Endothelial cell of umbilical vein (primary cell): Measurements from ENCODE around the gene OMD. TPM values are rescaled to one million over a fixed set of nuclear protein-coding genes. Genes with fewer than 3 reads are reported as not detected.

Experiments
- BruUV-seq: library from RNA; stranded (reverse); fragments of 400-500 nt; replicated peaks from 2 replicates; lab custom pipeline; 2021; lab: Mats Ljungman, UMichigan
- CTCF ChIA-PET: fragments of 300-600, 350-600 bp; sonication (Branson Sonifier 250); formaldehyde crosslinking; loops from one replicate; lab custom pipeline; 2021; ENCODE audit warnings: antibody characterized with exemption, inconsistent platforms; lab: Charles Lee
- POLR2A ChIA-PET: fragments of 300-600, 350-600 bp; sonication (Branson Sonifier 250); formaldehyde crosslinking; loops from one replicate; lab custom pipeline; 2021; ENCODE audit warnings: antibody characterized with exemption, inconsistent platforms; lab: Charles Lee
- DNase-seq: peaks from one replicate; pipeline ENCODE4 v3.0.0-alpha.2; 2011; ENCODE audit warnings: low read depth, low spot score
- FAIRE-seq: peaks from 2 replicates; lab custom pipeline; 2011; peaks lifted over from hg19 to GRCh38; lab: Jason Lieb, UNC
- H2AFZ ChIP-seq: 2 replicates; pipeline ENCODE4 v1.6.0; 2012; ENCODE audit warnings: low read depth, low read length, control low read depth, inconsistent platforms
- H3K27ac ChIP-seq: 2 replicates; pipeline ENCODE4 v1.5.1; 2011; ENCODE audit warnings: low read depth, mild to moderate bottlenecking, control low read depth, low read length, moderate library complexity; ENCODE audit not compliant: insufficient read depth
- H3K27me3 ChIP-seq, 2 experiments: 2 replicates each; pipeline versions ENCODE4 v1.6.0 to v1.6.1; 2011; ENCODE audit warnings: low read length in 2 of 2, mixed read lengths in 1 of 2; ENCODE audit not compliant: control insufficient read depth in 2 of 2, insufficient read depth in 2 of 2
- H3K36me3 ChIP-seq, 2 experiments: 2 replicates in 1 of 2; 3 replicates in 1 of 2; pipeline ENCODE4 v1.5.1; 2011; ENCODE audit warnings: low read length in 2 of 2, mild to moderate bottlenecking in 1 of 2, moderate library complexity in 1 of 2; ENCODE audit not compliant: control insufficient read depth in 2 of 2, insufficient read depth in 2 of 2; ENCODE audit errors: extremely low read depth in 1 of 2
- H3K4me1 ChIP-seq: 3 replicates; pipeline ENCODE4 v1.5.1; 2011; ENCODE audit warnings: mild to moderate bottlenecking, low read length; ENCODE audit not compliant: control insufficient read depth, insufficient read depth; ENCODE audit errors: extremely low read depth
- H3K4me2 ChIP-seq: 2 replicates; pipeline ENCODE4 v1.6.1; 2011; ENCODE audit warnings: low read length, control low read depth, mixed read lengths; ENCODE audit not compliant: insufficient read depth
- H3K4me3 ChIP-seq, 3 experiments: fragments of 200-600 bp in 1 of 3; sonication (generic), shearing (Covaris generic) in 1 of 3; replicated peaks in 1 of 3; 2 replicates each; pipeline ENCODE4 v1.5.1; 2011 to 2016; ENCODE audit warnings: control low read depth in 3 of 3, low read length in 3 of 3, mild to moderate bottlenecking in 2 of 3, inconsistent platforms in 1 of 3, low read depth in 1 of 3, moderate library complexity in 1 of 3; ENCODE audit not compliant: insufficient read depth in 1 of 3
- H3K79me2 ChIP-seq: 2 replicates; pipeline ENCODE4 v1.6.0; 2012; ENCODE audit warnings: low read length, inconsistent platforms; ENCODE audit not compliant: control insufficient read depth, insufficient read depth
- H3K9ac ChIP-seq: replicated peaks from 2 replicates; pipeline ENCODE3; 2011; ENCODE audit warnings: low read length, control low read depth; ENCODE audit not compliant: insufficient read depth; ENCODE audit errors: extremely low read depth
- H3K9me1 ChIP-seq: replicated peaks from 3 replicates; pipeline ENCODE4 v1.6.0; 2011; ENCODE audit warnings: mild to moderate bottlenecking, low read length; ENCODE audit not compliant: control insufficient read depth, insufficient read depth; ENCODE audit errors: extremely low read depth
- H3K9me3 ChIP-seq: replicated peaks from 2 replicates; pipeline ENCODE4 v1.5.1; 2012; ENCODE audit warnings: low read length, inconsistent platforms; ENCODE audit not compliant: control insufficient read depth, insufficient read depth
- H4K20me1 ChIP-seq: replicated peaks from 2 replicates; pipeline ENCODE3; 2011; ENCODE audit warnings: mild to moderate bottlenecking, low read length; ENCODE audit not compliant: control insufficient read depth, insufficient read depth; ENCODE audit errors: extremely low read depth
- EZH2 ChIP-seq: IDR thresholded peaks from 2 replicates; pipeline ENCODE4 v1.6.1; 2012; ENCODE audit warnings: borderline replicate concordance, low read depth, mild to moderate bottlenecking, moderate library complexity, low read length, inconsistent platforms; ENCODE audit not compliant: severe bottlenecking
- FOS ChIP-seq: IDR thresholded peaks from 2 replicates; pipeline ENCODE4 v1.6.1; 2011; ENCODE audit warnings: mild to moderate bottlenecking, low read length, moderate library complexity, borderline replicate concordance; ENCODE audit not compliant: insufficient read depth
- GATA2 ChIP-seq: IDR thresholded peaks from 2 replicates; pipeline ENCODE4 v1.7.0; 2011; ENCODE audit warnings: low read depth, mild to moderate bottlenecking, moderate library complexity, mixed read lengths, low read length; ENCODE audit not compliant: insufficient read length, insufficient read depth
- JUN ChIP-seq: IDR thresholded peaks from 2 replicates; pipeline ENCODE4 v1.6.1; 2011; ENCODE audit warnings: borderline replicate concordance, low read depth; ENCODE audit not compliant: insufficient read length, insufficient read depth
- MYC ChIP-seq: IDR thresholded peaks from one replicate; pipeline ENCODE4 v1.6.1; 2011; ENCODE audit warnings: mild to moderate bottlenecking, low read depth, low read length
- POLR2A ChIP-seq: IDR thresholded peaks from 2 replicates; pipeline ENCODE4 v1.6.1; 2012; ENCODE audit warnings: low read depth, mild to moderate bottlenecking, control low read depth, low read length
- POLR2AphosphoS5 ChIP-seq: IDR thresholded peaks from 2 replicates; pipeline ENCODE4 v1.6.1; 2012; ENCODE audit warnings: low read depth, mild to moderate bottlenecking, control low read depth, low read length, moderate library complexity; ENCODE audit not compliant: insufficient read depth
- dilution Hi-C: fragments of 300-500 bp; cut with MboI; formaldehyde crosslinking; loops from one replicate; pipeline ENCODE4 v1.15.0; 2019; ENCODE audit warnings: low sequenced_read_pairs; ENCODE audit not compliant: extremely low pct_ligation_motif_present
- intact Hi-C: fragments of 100-400 bp; cut with micrococcal nuclease; formaldehyde crosslinking; loops from one replicate; pipeline ENCODE4 v1.10.0; 2022
- polyA plus RNA-seq, 4 experiments: library from polyadenylated mRNA; depleted of rRNA in 3 of 4; stranded (reverse) in 3 of 4; unstranded in 1 of 4; fragments of >200 nt; gene quantifications; 2 replicates each; pipeline versions ENCODE4 v1.2.1 to v1.2.3, GENCODE V29; 2011 to 2012; ENCODE audit warnings: missing spikeins in 1 of 4
- total RNA-seq: library from RNA; stranded (reverse); gene quantifications from 2 replicates; pipeline ENCODE4 v1.2.3, GENCODE V29; 2021
- TF ChIP-seq, protein P1 (sequence below), 2 donors: IDR thresholded peaks; 1 replicate in 1 of 2; 2 replicates in 1 of 2; pipeline ENCODE4 v1.5.1; 2011; ENCODE audit warnings: low read length in 2 of 2, mild to moderate bottlenecking in 2 of 2, moderate library complexity in 2 of 2, control low read depth in 1 of 2, inconsistent platforms in 1 of 2, low read depth in 1 of 2; ENCODE audit not compliant: insufficient read depth in 1 of 2; ENCODE audit errors: extremely low read depth in 1 of 2
- TF ChIP-seq, protein P2 (sequence below): IDR thresholded peaks from 2 replicates; pipeline ENCODE4 v1.6.1; 2011; ENCODE audit not compliant: insufficient read depth, insufficient read length

The OMD gene
- total and polyA plus RNA-seq, 2 donors (not counting 3 experiments of a cell fraction or from before 2014, with no cell fraction given), result not detected

DNA sequence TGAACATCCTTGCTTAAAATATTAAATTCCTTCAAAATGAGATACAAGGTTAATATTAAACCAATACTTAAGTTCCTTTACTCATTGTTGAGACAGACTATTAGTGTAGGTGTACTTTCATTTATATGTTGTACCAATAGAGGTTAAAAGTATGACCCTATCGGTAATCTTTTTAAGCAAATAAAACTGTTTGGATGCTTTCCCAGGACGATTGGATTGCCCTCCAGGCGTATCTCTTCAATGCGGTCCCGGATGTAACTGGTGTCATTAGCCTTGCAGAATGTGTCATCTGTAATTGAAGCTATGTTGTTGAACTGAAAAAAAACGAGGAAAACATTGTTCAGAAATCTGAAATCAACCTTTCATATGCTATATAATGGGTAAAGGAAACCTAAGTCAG is 38.8 kb downstream of the OMD start:
- intact Hi-C loops (no loop called here), dilution Hi-C loops (no loop called here)
- H3K27me3 ChIP-seq, result no peaks in the 10 kb centered on the region
- H4K20me1 ChIP-seq, result no peaks in the 10 kb centered on the region
- no peak overlapping the region for H3K9ac ChIP-seq
- H3K36me3 ChIP-seq, result no peaks in the 10 kb centered on the region
- H3K4me3 ChIP-seq, result no peak overlapping the region
- H3K4me2 ChIP-seq, result no peak overlapping the region
- no peaks in the 10 kb centered on the region for H3K9me3 ChIP-seq
- no peak overlapping the region for H3K27ac ChIP-seq
- H2AFZ ChIP-seq, result no peak overlapping the region
- peaks cover 6% of the 10 kb centered on the region for H3K4me1 ChIP-seq
- FAIRE-seq (no peak), DNase-seq (no peak)
- no peaks in the 10 kb centered on the region for H3K79me2 ChIP-seq
- TF ChIP-seq POLR2AphosphoS5, result no peak
- TF ChIP-seq EZH2, result no peak
- no peak for TF ChIP-seq JUN
- no peaks in the 10 kb centered on the region for H3K9me1 ChIP-seq
- ChIA-PET CTCF (no interaction called here), POLR2A (no interaction called here)
- no TSS peak for BruUV-seq

DNA sequence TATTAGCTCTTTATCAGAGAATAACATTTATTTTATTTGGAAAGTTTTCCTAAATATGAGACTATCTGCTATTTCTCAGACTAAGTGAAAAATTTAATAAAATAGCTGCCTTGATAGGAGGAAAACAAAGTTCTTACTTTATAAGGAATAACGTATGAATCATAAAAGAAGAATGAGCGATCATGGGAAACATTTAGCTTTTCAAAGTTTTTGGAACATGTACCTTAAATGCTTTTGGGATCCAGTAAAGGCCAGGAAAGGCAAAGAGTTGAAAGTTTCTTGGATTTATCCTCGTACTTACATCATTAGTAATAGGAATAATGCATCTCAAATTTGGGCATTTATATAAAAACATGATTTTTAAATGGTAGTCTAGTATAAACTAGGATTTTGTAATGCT is 39.3 kb downstream of the OMD start:
- Histone ChIP-seq H3K9me1 (no peaks in the 10 kb centered on the region), H3K79me2 (no peaks in the 10 kb centered on the region), H3K9ac (peak overlapping the region; percentile 6), H4K20me1 (no peaks in the 10 kb centered on the region), H3K4me1 (peaks cover 6% of the 10 kb centered on the region), H3K4me2 (peak overlapping the region; percentile 4), H3K36me3 (no peaks in the 10 kb centered on the region), H3K9me3 (no peaks in the 10 kb centered on the region), H2AFZ (no peak overlapping the region), H3K4me3 (no peak overlapping the region), H3K27ac (no peak overlapping the region), H3K27me3 (no peaks in the 10 kb centered on the region)
- dilution Hi-C loops, result no loop called here
- intact Hi-C loops, result no loop called here
- no TSS peak for BruUV-seq
- FAIRE-seq (no peak), DNase-seq (peak; percentile 24)
- TF ChIP-seq GATA2 (no peak), POLR2A (no peak), FOS (no peak), EZH2 (no peak), JUN (no peak), POLR2AphosphoS5 (no peak), MYC (no peak)
- TF ChIP-seq, protein P1, sequence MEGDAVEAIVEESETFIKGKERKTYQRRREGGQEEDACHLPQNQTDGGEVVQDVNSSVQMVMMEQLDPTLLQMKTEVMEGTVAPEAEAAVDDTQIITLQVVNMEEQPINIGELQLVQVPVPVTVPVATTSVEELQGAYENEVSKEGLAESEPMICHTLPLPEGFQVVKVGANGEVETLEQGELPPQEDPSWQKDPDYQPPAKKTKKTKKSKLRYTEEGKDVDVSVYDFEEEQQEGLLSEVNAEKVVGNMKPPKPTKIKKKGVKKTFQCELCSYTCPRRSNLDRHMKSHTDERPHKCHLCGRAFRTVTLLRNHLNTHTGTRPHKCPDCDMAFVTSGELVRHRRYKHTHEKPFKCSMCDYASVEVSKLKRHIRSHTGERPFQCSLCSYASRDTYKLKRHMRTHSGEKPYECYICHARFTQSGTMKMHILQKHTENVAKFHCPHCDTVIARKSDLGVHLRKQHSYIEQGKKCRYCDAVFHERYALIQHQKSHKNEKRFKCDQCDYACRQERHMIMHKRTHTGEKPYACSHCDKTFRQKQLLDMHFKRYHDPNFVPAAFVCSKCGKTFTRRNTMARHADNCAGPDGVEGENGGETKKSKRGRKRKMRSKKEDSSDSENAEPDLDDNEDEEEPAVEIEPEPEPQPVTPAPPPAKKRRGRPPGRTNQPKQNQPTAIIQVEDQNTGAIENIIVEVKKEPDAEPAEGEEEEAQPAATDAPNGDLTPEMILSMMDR (IDR thresholded peaks at IDR 0.05; ENCODE audit: extremely low read depth in 1 of 2, insufficient read depth in 1 of 2, low read depth in 1 of 2, low read length in 2 of 2), result no peak
- TF ChIP-seq, protein P2, sequence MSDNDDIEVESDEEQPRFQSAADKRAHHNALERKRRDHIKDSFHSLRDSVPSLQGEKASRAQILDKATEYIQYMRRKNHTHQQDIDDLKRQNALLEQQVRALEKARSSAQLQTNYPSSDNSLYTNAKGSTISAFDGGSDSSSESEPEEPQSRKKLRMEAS, result no peak
- POLR2A ChIA-PET, result no interaction called here
- CTCF ChIA-PET, result interaction anchor here (1.1 to 1.5 kb wide), 2 partner anchors 32 to 192 kb away, joined by 3 read pairs; no protein-coding TSS in a partner anchor
